NCI-H2029 (cell line): ENCODE results near the gene MTURN.
A peak's percentile ranks its signal among the peaks of the same experiment; 100 is the strongest.

ENCODE experiments used
- DNase-seq: peaks from one replicate; lab custom pipeline; 2025; lab: John Stamatoyannopoulos, UW

The MTURN gene

DNA sequence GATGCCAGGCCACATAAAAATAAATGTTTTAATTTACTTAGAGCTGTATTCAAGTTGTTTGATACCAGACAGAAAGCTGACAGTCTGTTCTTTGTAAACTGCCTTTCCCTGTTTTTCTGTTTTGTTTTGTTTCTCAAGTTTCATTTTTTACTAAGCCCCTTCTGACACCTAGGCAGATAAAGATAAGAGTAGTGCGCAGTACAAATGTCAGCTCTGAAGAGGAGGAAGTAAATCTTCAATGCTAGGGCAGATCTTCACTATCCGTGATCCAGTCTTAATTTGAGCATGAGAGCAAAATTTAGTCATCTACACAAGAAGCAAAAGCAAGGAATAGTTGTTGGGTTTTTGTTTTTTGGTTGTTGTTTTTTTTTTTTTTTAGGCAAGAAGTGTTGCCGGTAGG, 27.3 kb downstream of the MTURN start:
- DNase-seq = no peak

DNA sequence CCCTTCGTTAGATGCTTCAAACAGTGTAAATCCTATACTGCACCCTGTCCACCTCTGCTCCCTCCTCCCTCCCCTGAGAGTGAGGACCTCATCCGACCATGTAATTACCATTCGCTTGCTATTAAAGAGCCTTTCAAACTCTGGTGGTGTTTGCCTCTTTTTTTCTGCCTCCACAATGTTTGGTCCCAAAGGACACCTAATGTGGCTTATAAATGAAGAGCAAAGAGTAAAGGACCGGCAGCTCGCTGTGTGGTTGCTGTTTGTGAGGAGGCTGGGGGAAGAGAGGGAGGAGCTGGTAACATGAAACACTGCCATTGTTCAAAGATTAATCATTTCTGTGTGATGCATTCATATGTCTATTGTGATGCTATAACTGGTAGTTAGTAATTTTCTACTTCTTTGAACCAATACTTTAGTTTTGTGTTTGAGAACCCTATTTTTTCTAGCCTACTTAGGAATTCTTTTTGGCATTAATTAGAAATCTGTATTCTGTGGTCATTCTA, 27.9 kb downstream of the MTURN start:
- DNase-seq = no peak

DNA sequence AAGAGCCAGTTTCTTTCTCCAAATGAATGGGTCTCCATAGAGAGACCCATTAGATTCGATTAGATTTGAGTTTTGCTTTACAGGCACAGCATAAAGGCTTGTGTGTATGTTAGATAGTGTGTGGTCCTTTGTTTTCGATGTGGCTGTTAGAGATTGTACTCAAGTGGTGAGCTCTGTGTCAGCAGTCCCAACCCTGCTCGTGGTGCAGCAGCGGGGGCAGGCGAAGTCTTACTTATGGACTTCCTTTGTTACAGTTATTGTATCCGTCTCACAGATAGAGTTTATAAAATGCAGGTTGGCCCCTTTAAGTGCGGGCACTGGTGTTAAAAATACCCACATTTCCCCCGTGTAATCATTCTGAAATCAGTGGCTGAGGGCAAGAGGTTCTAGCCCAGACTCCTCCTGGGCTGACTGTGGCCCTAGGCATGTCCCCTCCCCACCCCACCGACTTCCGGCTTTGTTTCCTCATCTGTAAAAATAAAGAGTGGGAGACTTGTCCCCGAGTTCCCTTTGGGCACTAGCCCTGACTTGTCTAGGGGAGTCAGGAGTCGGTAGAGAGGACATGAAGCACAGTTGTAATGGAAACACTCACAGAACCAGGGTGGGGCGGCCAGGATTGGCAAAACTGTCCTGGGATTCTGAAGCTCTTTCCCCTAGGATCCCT, 28.6 kb downstream of the MTURN start:
- no peak for DNase-seq

DNA sequence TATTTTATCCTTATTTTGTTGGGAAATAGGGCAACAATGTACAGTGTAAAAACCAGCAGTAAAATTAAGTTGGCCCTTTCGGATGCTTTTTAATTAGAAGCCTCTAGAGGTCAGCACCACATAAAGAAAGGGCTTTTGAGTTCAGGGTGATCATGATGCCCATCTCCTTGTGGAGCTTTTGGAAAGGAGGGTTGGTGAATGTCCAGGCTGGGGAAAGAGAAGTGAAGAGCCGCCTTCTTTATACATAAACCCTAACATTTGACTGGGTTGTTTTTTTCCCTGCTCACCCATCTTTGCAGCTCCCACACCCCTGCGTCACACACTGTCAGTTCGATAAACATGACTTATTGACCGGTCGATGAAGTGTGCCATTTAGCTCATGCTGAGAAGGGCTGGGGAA, 29.8 kb downstream of the MTURN start:
- DNase-seq = peak; percentile 35

DNA sequence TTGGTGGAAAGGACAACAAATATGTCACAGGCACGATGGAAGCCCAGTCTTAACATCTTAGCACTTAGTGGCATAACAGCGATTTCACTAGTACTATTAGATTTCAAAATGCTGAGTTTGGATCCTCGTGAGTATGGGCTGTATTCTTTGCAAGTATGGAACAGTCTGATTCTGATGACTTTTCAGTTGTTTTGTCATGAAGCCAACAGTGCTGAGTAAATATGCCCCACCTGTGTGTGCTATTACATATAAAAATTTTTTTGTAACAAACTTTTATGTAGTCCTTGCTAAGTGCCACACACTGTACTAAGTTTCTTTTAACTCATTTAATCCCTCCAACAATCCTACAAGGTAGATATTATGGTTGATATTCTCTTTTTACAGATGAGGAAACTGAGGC, 30.8 kb downstream of the MTURN start:
- DNase-seq = no peak

DNA sequence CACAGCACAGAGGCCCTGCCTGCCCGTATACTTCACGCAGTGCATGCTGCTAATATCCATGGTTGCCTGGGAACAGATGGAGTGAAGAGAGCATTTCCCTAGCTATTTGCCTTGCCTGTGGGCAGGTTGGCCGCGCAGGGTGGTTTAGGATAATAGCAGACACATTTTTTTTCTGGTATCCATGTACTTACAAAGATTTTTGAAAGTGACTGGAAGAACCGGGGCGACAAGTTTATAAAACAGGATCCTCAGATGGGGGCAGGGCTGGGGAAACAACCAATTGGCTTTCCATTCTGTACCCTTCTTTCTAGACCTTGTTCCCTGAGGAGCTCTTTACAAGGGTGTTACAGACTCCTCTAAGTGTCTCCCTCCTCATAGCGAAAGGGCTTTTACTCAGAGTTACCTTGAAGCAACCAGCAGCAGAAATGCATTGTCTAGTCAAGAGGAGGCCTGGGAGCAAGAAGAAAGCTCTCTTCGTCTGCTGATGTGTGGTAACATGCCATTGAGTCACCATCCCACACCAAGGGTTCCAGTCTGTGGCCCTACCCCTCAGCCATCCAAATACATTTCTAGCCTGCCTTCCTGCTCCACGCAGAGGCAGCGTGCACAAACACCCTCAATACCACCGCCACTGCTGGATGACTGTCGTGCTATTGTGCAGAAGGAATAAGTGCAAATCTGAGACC, 31.5 kb downstream of the MTURN start:
- DNase-seq = no peak

DNA sequence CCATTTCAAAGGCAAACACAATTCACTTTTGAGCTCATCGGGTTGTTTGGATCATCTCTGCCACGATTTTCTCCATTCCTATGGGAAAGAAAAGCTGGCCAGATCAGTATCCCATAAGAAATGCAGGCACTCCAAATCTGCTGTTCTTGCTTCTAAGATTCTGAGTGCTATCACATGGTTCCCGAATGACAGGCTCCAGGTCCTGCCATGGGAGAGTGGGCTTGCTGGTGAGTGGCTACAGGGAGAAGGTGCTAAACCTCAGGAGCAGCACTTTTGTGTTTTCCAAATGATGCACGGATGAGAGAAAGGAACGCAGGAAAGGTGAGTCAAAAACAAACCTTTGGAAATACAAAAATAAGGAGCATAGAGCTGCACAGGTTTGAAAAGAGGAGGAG, 32.1 kb downstream of the MTURN start:
- DNase-seq = no peak

DNA sequence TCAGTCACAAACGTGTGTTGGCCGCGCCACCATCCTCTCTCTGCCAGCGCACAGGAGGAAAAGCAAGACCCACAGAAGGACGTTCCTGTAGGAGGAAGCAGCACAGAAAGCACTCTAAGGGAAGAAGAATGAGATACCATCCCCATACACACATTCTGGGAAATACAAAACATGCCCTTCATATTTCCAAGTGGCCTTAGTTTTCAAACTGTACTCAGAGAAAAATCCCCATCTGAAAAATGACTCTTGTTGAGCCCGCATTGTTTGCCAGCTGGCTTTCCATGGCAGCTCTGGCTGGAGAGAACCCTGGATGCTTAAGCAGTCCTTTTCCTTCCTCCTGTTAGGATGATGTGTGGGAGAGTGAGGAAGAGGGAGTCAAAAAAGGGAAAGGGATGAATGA, 33.1 kb downstream of the MTURN start:
- no peak for DNase-seq

DNA sequence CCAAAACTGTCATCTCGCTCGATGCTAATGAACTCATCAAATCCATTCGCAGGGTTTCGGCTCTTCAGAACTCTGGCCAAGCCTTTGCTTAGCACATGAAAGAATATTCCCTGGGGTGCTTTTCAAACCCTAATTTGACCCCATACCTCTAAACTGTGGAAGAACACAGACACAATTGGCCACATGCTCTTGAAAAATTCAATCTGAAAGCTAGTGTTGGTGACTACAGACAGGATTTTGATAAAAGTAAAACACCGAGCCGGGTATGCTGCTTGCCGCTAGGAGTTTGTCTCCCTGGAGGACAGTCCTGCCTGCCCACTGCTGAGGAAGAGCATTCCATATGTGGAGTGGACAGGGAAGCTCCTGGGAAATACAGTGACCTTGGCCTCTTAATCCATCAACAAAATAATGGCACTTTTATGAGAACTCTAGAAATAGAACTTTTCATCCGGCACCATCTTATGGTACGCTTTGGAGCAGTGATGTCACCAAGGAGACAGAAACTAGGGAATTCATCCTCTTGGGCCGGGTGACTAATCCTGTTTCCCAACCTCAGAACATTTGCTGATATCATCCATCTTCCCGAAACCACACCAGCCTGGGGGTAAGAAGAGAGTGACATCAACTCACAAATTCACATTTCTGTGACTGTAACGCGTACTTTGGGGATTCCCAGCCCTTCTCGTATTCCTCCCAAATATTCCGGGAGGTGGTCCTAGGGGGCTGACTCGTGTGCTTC, 34.2 kb downstream of the MTURN start:
- DNase-seq = no peak

DNA sequence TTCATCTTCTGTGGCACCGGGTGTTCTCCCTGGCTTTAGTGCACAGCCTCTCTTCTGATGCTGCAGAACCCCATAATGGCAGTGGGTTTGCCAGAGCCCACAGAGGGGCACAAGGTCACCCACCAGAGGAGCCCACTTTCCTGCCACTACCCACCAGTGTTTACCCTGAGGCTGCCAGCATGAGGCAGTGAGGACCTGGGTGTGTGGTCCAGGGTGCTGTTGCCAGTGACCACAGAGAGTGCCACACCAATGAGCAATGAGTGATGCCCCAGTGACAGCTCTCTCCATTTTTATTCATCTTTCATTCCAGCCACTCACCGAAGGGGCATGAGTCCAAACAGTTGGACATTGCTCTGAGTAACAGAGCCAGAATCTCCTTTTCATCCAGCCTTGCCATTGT, 34.8 kb downstream of the MTURN start:
- no peak for DNase-seq

DNA sequence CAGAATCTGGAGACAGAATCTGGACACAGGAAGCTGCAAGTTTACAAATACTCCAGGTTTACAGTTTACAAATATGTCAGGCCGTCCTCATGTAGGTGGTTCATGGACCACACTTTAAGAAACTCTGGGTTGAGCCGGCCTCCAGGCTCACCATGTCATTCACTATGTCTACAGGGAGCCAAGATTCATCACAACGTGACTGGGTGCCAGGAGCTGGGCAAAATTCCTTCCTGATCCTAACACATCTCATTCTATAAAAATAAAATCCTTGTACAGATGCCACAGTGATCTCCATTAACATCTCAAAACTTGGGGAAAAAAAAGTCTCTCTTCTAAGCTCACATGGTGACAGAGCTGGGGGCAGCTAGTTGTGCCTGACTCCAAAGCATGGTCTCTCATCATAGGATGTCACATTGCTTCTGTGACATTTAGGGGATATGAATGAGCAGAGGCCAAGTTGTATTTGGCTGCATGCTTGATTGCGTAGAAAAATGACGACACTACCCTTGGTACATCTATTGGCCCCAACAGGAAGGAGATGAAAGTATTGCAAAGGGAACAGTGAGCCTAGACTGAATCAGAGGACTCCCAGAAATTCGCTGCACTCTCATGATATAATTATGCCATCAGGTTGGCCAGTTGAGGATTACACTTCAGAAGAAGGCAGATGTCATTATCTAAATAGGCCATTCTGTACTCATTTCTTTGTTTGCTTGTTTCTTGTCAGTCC, 35.9 kb downstream of the MTURN start:
- no peak for DNase-seq

DNA sequence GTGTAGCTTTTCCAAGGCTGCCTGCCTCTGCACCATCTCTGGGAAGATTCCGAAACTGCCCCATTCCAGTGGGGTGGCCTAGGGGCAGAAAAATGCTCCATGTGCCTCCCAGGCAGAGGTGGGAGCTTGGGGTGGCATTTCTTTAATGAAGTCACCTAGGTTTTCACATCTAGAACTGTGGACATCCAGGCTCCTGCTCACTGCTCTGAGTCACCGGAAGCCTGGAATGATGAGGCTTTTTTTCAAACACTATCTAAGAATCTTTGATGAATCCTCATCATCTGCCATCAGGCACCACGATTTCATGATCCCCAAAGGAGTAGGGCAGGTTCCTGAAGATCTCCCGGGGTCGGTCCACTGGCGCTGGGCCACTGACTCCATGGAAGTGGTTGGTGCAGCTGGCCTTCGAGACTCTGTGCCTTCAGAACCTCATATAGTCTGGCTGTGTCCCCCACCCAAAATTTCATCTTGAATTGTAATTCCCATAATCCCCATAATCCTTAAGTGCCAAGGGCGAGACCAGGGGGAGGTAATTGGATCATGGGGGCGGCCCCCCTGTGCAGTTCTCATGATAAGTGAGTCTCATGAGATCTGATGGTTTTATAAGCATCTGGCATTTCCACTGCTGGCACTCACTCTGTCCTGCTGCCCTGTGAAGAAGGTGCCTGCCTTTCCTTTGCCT, 37.1 kb downstream of the MTURN start:
- no peak for DNase-seq

DNA sequence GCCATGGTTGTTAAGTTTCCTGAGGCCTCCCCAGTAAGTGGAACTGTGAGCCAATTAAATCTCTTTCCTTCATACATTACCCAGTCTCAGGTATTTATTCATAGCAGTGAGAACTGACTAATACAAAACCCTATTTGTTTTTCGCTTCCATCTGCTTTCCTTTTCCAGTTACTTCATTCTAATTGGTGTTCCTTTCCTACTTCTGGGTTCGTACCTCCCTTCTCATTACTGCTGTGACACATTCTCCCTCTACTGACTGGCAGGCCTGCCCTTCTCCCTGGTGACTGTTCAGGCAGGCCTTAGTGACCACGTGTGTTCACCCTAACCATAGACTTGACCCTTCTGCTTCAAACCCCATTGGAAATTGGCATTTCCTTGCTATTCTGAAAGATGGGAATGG, 37.7 kb downstream of the MTURN start:
- no peak for DNase-seq

DNA sequence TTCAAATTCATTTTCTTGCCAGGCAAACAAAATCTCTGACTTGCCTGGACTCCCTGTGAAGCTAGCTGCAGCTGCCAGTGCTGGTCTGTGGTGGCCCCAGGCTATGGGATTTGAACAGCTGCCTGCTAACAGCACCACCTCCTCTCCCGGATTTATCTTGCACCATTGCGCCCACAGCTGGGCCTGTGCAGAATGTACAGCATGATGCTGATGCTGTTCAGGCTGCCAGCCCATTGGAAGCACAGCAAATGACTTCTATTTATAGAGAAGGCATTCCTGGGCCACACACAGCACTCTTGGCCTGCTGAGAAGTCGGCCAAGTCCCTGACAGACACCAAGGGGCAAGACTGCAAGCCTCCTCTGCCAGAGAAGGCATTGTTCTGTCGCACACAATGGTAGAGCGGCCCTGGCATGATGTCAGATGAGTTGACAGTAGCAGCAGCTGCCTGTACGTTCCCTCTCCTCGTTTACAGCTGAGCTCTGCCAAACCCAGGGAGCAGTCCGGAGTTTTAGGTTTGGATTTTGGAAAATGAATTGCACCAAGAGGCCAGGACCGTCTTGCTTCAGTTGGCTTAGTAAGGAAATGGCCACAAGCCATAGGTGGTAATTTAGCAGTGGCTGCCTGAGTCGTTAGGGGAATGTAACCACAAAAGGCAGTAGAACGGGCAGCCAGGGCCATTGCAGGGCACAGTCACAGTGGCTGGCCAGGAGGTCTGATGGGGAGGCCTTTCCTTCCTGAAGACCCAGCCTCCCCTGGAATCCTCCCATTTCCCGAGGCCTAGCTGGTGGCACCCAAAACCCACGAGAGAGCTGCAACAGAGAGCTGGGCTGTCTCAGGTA, 38.5 kb downstream of the MTURN start:
- peak; percentile 53 for DNase-seq

DNA sequence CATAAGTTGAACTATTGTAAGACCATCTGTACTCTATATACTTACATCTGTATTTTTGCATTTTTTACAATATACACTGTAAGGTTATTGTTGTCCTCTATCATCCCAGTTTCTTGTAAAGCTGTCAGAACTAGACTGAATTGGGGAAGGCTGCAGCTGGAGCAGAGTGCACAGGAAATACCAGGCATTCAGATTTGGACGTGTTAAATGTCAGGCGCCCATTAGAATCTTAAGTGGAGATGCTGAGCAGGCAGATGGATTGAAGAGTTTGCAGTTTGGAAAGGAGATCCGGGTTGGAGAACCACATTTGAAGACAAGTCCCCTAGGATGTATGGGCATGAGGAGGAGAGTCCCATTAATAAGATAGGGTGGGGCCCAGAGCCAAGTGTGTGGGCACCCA, 40.4 kb downstream of the MTURN start:
- DNase-seq = no peak

DNA sequence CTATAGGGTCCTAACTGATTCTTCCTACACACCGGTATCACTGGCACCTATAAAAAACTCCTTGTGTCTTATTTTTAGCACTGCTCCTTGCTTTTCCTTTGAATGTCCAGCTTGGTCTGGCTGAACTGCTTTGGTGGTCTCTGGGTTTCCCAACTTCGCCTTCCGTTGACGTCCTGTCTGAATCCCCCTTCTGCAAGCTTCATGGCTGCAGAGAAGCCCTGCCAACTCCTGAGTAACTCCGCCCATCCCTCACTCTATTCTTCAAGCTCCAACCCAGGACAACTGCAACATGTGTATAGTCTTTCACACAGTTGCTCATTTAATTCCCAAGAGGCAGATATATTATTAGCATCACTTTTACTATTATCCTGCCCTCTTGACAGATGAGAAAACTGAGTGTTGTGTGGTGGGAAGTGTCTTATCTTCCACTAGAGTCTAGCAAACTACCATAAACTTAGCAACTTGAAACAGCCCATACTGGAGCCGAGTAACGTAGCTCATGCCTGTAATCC, 40.9 kb downstream of the MTURN start:
- DNase-seq = no peak

DNA sequence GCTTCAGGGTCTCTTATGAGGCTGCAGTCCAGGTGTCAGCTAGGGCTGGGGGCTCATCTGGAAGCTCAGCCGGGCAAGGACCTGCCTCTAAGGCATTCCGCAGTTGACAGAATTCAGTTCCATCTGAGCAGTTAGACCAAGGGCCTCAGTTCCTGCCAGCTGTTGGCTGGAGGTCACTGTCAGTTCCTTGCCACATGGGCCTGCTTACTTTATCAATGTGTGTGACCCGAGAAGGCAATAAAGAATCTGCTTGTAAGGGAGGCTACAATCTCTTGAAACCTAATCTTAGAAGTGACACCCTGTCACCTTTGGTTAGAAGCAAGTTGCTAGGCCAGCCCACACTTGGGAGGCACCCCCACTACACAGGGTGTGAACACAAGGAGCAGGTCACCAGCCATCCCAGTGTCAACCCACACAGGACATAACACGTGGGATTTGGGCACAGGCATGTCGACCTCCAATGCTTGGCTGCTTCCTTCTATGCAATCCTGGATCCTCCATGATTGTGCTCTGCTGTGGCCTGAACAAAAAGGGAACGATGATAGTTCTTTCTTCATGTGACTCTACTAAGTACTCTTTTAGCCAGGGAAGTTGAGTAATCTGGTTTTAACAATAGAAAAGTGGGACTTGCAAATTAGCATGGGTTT, 41.8 kb downstream of the MTURN start:
- no peak for DNase-seq

DNA sequence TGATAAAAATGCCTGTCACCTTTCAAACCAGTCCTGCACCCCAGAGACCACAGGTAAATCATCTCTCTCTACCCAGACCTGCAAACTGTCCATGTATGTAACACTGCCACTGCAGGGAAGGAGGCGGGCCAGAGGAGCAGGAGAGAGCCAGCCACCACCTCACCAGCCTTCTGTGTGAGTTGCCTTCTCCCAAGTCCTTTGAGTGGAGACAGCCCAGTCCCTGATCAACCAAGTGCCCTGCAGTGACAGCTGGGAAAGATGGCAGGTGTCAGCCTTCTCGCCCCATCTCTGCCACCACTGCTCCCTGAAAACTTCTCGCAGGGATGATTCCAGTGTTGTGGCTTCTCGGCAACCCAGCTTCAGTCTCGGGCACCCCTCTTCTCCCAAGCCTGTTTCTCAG, 42.4 kb downstream of the MTURN start:
- no peak for DNase-seq

DNA sequence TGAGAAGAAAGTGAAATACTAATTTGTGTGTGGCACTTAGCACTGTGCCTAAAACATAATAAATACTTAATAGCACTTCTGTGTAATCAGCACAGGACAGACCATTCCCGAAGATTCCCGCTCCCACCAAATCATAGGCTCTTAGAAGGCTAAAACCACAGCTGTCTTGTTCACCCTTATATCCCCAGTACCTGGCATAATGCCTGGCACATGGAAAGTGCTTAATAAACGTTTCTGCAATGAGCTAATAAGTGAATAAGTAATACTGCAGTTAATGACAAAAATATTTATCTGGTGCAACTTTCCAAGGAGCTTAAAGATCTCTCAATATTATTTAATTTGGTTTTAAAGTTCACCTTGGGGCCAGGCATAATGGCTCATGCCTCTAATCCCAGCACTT, 43.2 kb downstream of the MTURN start:
- DNase-seq = no peak

DNA sequence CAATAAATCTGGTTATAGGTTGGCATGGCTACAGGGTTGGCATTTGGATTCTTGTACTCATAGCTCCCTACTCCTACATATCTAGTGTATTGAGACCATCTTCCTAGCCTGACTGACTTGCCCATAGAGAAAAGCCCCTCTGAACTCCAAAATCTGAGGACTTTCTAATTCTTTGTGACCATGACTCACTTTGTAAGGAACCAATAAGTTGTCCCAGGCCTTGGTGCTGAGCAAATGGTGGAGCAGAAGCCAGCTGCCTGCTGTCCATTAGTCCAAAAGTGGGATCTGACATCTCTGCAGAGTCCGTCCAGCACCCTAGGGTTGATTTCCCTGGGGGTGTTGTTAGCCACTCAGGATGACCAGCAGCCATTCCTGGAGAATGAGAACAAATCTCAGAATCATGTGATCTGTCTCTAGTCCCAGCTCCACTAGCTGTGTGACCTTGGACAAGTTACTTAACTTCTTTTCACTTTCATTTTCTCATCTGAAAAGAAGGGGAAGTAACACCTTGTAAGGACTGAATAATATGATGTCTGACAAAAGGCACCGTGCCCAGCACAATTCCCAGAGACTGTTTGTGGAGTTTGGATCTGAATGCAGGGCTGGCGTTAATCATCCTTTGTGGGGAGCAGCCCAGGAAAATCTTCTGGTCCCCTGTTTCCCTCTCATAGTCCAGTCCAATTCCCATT, 44.1 kb downstream of the MTURN start:
- no peak for DNase-seq
